Measurements from ENCODE around the gene TOR1A.

Gene TOR1A

GRCh38 chr9:129849901-129850300, 26.0 kb upstream of the TOR1A start:
- no peak for DNase-seq (ENCODE audit: extremely low read depth, low read depth)
- TF ChIP-seq CTCF (IDR thresholded peaks at IDR 0.05; ENCODE audit: low read depth, low read length), result no peak

DNA sequence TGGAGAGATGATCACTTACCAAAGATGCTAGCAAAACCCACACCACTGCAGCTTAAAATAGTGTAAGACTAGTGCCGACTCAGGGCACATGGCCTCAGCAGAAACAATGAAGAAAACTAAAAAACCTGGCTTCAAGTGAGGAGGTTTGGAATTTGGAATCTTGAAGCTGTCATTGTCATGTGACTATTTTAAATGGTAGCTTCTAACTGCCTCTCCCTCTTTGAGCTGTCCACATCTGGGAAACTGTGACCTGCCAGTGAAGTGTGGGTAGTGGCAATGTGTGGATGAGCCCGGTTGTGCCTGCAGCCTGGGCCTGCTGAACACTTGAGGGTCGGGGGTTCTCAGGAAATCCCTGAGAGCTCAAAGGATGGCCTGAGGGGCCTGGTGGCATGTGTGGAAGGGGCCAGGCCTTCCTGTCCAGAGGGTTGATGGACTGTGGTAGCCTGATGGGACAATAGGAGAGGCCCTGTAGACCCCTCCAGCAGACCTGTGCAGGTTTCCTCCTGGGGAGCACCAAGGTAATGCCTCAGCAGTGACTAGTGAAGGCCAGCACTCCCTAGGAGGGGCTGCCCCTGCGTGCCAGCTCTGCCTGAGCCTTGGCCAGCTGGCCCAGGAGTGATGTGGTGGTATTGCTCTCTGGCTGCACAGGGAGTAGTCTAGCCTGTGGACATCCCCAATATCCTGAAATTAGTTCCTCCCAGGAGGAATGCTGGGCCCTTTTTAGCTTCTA, 24.9 kb upstream of the TOR1A start:
- no peak for TF ChIP-seq CTCF (IDR thresholded peaks at IDR 0.05; ENCODE audit: low read depth, low read length)
- DNase-seq (ENCODE audit: extremely low read depth, low read depth), result no peak

- TF ChIP-seq CTCF (IDR thresholded peaks at IDR 0.05; ENCODE audit: low read depth, low read length), result no peak
- no peak for DNase-seq (ENCODE audit: extremely low read depth, low read depth)
Measured at GRCh38 chr9:129845373-129845772, 21.4 kb upstream of the TOR1A start.

GRCh38 chr9:129841071-129841470, 17.1 kb upstream of the TOR1A start:
- no peak for TF ChIP-seq CTCF (IDR thresholded peaks at IDR 0.05; ENCODE audit: low read depth, low read length)

DNA sequence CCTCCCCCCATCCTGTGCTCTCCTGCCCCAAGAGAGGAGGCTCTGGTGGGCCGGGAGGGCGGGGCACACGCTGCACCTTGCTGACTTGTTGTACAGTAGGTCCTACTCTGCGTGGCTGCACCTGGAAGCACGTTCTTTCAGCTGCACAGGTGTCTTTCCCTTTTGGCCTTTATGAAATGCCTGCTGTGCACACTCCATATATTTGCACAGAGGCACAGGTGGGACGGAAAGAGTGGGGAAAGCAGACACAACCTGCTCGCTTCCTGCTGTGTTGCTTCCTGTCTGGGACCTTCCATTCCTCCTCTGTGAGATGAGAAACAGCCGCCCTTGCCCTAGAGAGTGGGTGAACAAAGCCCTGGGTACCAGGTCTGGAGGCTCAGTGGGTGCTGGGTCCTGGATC, 16.1 kb upstream of the TOR1A start:
- DNase-seq (ENCODE audit: extremely low read depth, low read depth), result no peak
- no peak for TF ChIP-seq CTCF (IDR thresholded peaks at IDR 0.05; ENCODE audit: low read depth, low read length)

More at GRCh38 chr9:129841071-129841470, 17.1 kb upstream of the TOR1A start:
- DNase-seq (ENCODE audit: extremely low read depth, low read depth), result no peak

GRCh38 chr9:129839324-129840023, 15.5 kb upstream of the TOR1A start:
- TF ChIP-seq CTCF (IDR thresholded peaks at IDR 0.05; ENCODE audit: low read depth, low read length), result no peak
- no peak for DNase-seq (ENCODE audit: extremely low read depth, low read depth)

- peak; percentile 23 for DNase-seq (ENCODE audit: extremely low read depth, low read depth)
- TF ChIP-seq CTCF (IDR thresholded peaks at IDR 0.05; ENCODE audit: low read depth, low read length), result no peak
Measured at GRCh38 chr9:129838707-129839259, 14.8 kb upstream of the TOR1A start.

Data from AG09319 (cell line).